RWPE2 (cell line): Measurements from ENCODE around the gene KY.

Experiments
- ATAC-seq: fragments of 200-7000 bp; cut with Tn5 transposase; 3 replicates; pipeline ENCODE4 v1.9.1; 2021; ENCODE audit warnings: low read depth
- DNase-seq: peaks from one replicate; pipeline ENCODE4 v3.0.0-alpha.2; 2020; ENCODE audit warnings: low spot score
- H3K27ac ChIP-seq: fragments of 450-650 bp; 2 replicates; pipeline ENCODE4 v1.5.1; 2017; ENCODE audit warnings: mild to moderate bottlenecking; ENCODE audit not compliant: poor library complexity, severe bottlenecking
- H3K27me3 ChIP-seq: fragments of 250-450 bp; sonication (Bioruptor Pico); 2 replicates; pipeline ENCODE4 v1.5.1; 2021; ENCODE audit warnings: mild to moderate bottlenecking, moderate library complexity; ENCODE audit not compliant: insufficient read depth, poor library complexity, severe bottlenecking
- H3K36me3 ChIP-seq: fragments of 250-450 bp; sonication (Bioruptor Pico); 2 replicates; pipeline ENCODE4 v1.5.1; 2020; ENCODE audit warnings: low read depth, mild to moderate bottlenecking, moderate library complexity
- H3K4me1 ChIP-seq: fragments of 250-450 bp; sonication (Bioruptor Pico); 2 replicates; pipeline ENCODE4 v1.5.1; 2021; ENCODE audit warnings: mild to moderate bottlenecking, moderate library complexity; ENCODE audit not compliant: insufficient read depth, poor library complexity, severe bottlenecking
- H3K4me3 ChIP-seq: fragments of 250-450 bp; sonication (Bioruptor Pico); 2 replicates; pipeline ENCODE4 v1.5.1; 2021; ENCODE audit warnings: mild to moderate bottlenecking, moderate library complexity; ENCODE audit not compliant: severe bottlenecking
- H3K9me3 ChIP-seq: fragments of 250-450 bp; sonication (Bioruptor Pico); 2 replicates; pipeline ENCODE4 v1.5.1; 2021; ENCODE audit warnings: mild to moderate bottlenecking, moderate library complexity; ENCODE audit not compliant: severe bottlenecking
- TF ChIP-seq, protein P1 (sequence below): fragments of 450-650 bp; IDR thresholded peaks from one replicate; pipeline ENCODE4 v1.5.1; 2017; ENCODE audit warnings: mild to moderate bottlenecking, moderate library complexity; ENCODE audit not compliant: poor library complexity, severe bottlenecking

Gene KY

DNA sequence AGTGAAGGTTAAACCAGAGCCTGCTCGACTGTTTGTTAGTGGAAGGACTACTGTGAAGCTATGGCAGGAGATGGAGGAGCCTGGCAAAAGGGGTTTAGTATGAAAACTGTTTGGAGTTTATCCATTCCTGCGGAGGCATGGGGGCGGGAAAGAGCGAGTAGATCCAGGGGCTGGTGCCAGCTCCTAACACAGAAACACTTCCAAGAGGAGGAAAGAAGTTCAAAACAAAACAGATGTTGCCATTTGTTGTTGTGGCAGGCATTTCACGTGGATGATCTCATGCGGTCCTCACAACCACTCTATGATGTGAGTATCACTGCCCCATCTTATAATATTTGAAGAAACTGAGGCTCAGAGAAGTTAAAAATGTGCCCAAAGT lies 30.7 kb upstream of the KY start:
- no peaks in the 10 kb centered on the region for H3K27me3 ChIP-seq
- no peaks in the 10 kb centered on the region for H3K9me3 ChIP-seq
- ATAC-seq (no peak), DNase-seq (no peak)
- no peak overlapping the region for H3K4me3 ChIP-seq
- no peak overlapping the region for H3K27ac ChIP-seq
- TF ChIP-seq, protein P1, sequence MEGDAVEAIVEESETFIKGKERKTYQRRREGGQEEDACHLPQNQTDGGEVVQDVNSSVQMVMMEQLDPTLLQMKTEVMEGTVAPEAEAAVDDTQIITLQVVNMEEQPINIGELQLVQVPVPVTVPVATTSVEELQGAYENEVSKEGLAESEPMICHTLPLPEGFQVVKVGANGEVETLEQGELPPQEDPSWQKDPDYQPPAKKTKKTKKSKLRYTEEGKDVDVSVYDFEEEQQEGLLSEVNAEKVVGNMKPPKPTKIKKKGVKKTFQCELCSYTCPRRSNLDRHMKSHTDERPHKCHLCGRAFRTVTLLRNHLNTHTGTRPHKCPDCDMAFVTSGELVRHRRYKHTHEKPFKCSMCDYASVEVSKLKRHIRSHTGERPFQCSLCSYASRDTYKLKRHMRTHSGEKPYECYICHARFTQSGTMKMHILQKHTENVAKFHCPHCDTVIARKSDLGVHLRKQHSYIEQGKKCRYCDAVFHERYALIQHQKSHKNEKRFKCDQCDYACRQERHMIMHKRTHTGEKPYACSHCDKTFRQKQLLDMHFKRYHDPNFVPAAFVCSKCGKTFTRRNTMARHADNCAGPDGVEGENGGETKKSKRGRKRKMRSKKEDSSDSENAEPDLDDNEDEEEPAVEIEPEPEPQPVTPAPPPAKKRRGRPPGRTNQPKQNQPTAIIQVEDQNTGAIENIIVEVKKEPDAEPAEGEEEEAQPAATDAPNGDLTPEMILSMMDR: no peak
- no peaks in the 10 kb centered on the region for H3K4me1 ChIP-seq
- H3K36me3 ChIP-seq: no peaks in the 10 kb centered on the region

DNA sequence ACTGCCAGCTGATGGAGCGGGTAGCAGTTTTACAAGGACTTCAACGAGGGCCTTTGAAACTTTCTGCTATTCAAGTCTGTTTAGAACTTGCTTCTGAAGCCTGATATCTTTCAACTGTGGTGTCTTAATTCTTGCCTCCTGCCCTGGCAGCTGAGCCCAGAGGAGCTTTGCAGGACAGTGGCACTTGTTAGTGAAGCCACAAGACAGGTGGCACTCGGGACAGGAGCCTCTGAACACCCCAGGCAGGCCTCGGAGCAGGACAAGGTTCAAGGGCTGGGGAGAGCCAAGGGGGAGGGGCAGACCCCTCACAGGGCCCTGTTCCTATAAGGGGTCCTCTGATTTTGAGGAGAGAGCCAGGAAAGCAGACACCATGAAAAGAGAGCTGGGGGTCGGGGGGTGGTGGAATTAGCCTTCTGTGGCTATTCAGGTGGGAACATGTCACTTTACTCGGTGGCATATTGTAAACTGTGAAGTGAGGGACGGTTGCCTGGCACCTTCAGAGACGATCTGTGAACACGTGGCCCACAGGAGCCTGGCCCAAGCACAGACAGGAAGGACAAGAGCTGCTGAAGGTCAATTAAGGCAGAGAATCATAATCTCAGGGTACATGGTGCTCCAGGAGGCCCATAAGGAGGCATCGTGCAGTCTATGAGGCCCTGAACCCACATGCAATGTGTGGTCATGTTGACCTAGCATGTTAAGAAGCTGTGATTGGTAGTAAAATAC lies 30.1 kb upstream of the KY start:
- no peak overlapping the region for H3K4me3 ChIP-seq
- no peaks in the 10 kb centered on the region for H3K27me3 ChIP-seq
- H3K4me1 ChIP-seq: no peaks in the 10 kb centered on the region
- no peaks in the 10 kb centered on the region for H3K9me3 ChIP-seq
- H3K36me3 ChIP-seq: no peaks in the 10 kb centered on the region
- no peak for DNase-seq
- TF ChIP-seq, protein P1: no peak
- no peak overlapping the region for H3K27ac ChIP-seq
- no peak for ATAC-seq

DNA sequence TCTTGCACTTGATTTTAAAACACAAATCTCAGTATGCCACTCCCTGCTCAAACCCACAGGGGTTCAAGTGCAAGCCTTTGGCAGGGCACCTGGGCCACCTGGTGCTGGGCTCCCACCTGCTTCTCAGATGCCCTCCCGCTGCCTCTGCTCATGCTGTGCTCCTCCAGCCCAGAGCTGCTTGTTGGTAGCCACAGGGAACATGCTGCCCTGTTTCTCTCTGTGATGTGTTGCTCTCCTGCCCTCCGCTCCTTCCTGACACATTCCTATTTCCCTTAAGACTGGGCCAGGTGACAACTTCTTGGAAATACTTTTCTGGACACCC lies 27.1 kb upstream of the KY start:
- H3K27me3 ChIP-seq: no peaks in the 10 kb centered on the region
- TF ChIP-seq, protein P1: no peak
- no peak for DNase-seq
- no peak overlapping the region for H3K27ac ChIP-seq
- H3K4me1 ChIP-seq: no peaks in the 10 kb centered on the region
- no peak overlapping the region for H3K4me3 ChIP-seq
- peaks cover 6% of the 10 kb centered on the region for H3K9me3 ChIP-seq
- ATAC-seq: no peak
- no peaks in the 10 kb centered on the region for H3K36me3 ChIP-seq

DNA sequence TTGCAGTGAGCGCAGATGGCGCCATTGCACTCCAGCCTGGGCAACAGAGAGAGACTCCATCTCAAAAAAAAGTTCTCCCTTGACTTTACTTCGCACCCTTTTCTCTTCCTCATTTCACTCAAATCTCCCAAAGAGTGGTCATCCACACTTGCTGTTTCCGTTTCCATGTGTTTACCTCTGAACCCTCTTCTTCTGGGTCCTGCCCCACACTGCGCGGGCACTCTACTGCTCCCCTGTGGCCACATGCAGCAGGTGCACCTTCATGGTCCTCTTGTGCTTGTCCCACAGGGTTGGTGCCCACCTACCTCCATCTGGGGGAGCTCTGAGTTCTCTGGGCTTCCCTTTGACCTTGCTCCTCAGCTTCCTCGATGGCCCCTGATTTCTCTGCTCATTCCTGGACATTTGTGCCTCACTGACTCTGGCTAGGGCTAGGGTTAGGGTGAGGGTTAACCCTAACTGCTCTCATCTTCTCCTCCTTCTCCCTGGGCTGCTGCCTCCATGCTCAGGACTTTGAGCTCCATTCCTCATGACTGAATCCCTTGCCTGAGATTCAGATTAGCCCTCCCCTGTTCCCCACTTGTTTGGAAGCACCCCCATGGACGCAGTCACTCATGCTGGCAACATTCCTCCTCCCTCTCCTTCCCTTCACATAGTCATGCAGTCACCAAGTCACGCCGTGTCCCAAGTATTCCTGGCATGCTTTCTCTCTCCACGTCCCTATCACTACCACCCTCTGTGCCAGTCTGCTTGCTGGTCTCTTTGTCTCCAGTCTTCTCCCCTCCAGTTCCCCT lies 26.6 kb upstream of the KY start:
- no peak overlapping the region for H3K4me3 ChIP-seq
- no peaks in the 10 kb centered on the region for H3K36me3 ChIP-seq
- DNase-seq (no peak), ATAC-seq (no peak)
- no peak overlapping the region for H3K27ac ChIP-seq
- peaks cover 6% of the 10 kb centered on the region for H3K9me3 ChIP-seq
- no peaks in the 10 kb centered on the region for H3K27me3 ChIP-seq
- TF ChIP-seq, protein P1: no peak
- no peaks in the 10 kb centered on the region for H3K4me1 ChIP-seq

DNA sequence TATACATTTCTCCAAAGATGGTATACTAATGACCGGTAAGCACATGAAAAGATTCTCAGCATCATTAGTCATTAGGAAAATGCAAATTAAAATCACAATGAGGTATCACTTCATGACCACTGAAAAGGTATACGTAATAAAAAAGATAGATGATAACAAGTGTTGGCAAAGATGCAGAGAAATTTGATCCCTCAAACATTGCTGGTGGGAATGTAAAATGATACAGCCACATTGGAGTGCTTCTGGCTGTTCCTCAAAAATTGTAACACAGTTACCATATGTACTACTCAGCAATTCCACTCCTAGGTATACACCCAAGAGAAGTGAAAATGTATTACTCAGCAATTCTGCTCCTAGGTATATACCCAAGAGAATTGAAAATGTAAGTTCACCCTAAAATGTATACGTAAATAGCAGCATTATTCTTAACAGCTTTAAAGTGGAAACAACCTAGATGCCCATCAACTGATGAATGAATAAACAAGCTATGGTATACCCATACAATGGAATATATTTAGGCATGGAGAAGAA lies 25.0 kb upstream of the KY start:
- ATAC-seq (no peak), DNase-seq (no peak)
- Histone ChIP-seq H3K27me3 (no peaks in the 10 kb centered on the region), H3K9me3 (peaks cover 6% of the 10 kb centered on the region), H3K27ac (no peak overlapping the region), H3K4me1 (no peaks in the 10 kb centered on the region), H3K4me3 (no peak overlapping the region), H3K36me3 (no peaks in the 10 kb centered on the region)
- TF ChIP-seq, protein P1: no peak
